COLO668 (cell line): ENCODE measurements around the gene CRYZL1.

Experiments used
- DNase-seq: peaks from one replicate; lab custom pipeline; 2025; ENCODE audit not compliant: unreplicated experiment; lab: John Stamatoyannopoulos, UW

CRYZL1 gene

GRCh38 chr21:33662046-33662445 lies 20.5 kb upstream of the CRYZL1 start:
- DNase-seq = no peak

DNA sequence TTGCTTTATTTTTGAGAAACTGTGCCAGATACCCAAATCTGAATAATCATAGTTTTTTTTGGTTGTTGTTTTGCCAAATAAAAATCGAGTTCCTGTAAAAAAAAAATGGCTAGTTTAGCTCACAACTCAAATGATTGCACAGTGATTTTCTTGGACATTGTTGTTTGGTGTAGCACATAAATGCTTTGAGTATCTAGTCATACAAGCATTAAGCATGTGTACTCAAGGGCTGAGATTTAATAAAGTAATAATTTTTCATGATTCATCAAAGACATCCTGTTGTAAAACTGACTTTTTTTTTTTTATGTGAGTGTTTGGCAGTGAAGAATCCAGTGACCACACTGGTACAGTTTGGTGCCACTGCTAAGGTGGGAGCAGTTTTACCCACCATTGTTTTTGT lies 19.6 kb upstream of the CRYZL1 start:
- DNase-seq = no peak

DNA sequence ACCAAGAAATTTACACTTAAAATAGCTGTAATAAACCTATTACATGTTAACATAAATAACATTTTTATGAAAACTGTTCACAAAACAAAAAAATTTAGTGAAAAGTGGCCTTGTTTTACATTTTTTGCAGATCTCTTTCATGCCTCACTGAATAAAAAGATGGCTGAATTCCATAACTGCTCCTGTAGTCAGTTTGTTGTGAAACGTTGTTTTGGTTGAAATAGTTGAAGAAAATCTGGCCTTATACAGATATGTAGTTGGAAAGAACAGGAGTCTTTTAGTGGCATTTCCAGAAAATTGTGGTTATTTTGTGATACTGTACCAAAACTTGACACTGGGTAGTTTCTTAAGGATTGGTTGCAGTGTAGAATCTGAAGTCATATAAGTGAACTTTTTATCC lies 18.9 kb upstream of the CRYZL1 start:
- no peak for DNase-seq

DNA sequence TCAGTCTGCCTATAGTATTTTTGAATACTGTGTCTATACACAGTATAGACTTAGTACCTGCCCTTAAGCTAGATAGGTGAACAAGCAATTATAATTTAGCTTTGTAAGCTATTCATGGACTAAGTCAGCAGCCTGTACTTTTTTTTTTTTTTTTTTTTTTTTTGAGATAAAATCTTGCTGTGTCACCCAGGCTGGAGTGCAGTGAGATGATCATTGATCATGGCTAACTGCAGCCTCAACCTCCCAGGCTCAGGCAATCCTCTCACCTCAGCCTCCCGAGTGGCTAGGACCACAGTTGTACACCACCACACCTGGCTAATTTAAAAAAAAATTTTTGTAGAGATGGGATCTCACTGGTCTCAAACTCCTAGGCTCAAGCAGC lies 18.0 kb upstream of the CRYZL1 start:
- no peak for DNase-seq

DNA sequence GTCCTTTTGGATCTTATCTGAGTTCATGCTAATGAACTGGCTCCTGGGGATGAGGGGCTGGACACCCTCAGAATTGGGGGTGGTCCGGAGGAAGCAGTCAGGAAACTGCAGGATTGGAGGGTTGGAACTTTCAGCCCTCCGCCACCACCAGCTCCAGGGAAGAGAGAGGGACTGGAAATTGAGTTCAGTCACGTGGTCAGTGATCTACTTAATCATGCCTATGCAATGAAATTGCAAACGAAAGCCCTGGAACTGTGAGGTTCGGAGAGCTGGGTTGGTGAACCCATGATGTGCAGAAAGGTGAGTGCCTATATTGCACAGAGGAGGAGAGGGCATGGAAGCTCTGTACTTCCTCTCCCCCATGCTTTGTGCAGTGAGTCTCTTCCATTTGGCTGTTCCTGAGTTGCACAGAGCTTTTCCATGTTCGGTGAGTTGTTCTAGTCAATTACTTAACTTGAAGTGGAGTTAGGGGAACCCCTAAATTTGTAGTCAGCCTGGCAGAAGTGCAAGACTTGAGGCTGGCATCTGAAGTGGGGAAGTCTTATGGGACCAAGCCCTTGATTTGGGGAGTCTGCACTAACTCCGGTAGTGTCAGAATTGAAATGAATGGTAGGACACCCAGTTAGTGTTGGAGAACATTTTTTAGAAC lies 17.5 kb upstream of the CRYZL1 start:
- no peak for DNase-seq

DNA sequence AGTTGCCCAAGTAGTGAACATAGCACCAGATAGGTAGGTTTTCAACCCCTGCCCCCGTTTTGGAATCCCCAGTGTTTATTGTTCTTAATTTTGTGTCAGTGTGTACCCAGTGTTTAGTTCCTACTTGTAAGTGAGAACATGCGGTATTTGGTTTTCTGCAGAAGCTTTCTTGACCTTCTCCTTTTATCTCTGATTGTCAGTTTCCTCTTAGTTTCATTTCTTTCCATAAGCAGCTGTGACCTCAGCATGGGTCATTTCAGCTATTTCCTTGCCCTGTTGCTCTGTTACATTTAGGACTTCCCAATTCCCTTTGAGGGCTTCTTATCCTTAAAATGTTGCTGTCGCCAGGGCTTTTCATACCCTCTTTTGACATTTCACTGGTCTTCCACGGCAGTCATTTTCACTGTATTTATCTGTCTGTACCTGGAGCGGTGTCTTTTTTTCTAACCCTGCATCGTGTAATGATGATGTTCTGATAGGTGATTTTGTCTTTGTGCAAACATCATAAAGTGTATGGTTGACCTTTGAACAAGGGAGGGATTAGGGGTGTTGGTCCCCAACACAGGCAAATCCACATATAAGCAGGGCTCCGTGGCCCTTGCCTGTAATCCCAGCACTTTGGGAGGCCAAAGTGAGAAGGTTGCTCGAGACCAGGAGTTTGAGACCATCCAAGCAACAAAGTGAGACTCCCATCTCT lies 15.7 kb upstream of the CRYZL1 start:
- DNase-seq = no peak

DNA sequence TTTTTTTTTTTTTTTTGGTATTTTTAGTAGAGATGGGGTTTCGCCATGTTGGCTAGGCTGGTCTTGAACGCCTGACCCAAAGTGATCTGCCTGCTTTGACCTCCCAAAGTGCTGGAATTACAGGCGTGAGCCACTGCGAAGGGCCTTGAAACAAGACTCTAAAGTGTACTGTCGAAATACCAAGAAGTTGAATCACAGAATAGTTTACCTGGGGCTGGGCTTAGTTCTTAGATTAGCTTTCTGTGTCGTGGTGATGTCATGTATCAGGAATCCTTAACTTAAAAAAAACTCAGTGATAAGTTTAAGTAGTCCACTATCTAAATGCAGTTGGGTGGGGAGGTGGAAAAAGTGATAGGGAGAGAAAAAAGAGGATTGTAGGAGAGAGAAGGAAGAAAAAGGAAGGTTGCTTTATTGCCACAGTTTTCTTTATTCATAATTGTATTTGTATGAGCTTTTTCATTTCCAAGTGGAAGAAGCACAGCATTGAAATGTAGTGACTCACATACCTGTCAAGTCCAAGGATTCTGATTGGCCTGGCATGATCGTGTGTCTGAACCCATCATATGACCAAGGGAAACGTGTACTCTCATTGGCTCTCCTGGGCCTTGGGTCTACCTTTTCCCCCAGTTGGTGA lies 14.2 kb upstream of the CRYZL1 start:
- no peak for DNase-seq

- no peak for DNase-seq
Observed at GRCh38 chr21:33654412-33654811, 12.9 kb upstream of the CRYZL1 start.

GRCh38 chr21:33651965-33652680 lies 10.6 kb upstream of the CRYZL1 start:
- peak; percentile 40 for DNase-seq

- no peak for DNase-seq
Observed at GRCh38 chr21:33650929-33651509, 9.5 kb upstream of the CRYZL1 start.

GRCh38 chr21:33650230-33650629 lies 8.7 kb upstream of the CRYZL1 start:
- no peak for DNase-seq

DNA sequence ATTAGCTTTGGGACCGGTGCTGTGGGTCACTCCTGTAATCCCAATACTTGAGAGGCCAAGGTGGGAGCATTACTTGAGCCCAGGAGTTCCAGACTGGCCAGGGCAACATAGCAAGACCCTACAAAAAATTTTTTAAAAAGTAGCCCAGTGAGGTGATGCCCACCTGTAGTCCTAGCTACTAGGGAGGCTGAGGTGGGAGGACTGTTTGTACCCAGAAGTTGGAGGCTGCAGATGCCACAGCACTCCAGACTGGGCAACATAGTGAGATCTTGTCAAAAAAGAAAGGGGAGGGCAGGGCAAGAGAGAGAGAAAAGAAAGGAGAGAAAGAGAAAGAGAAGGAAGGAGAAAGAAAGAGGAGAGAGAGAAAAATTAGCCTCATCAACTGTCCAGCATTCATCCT lies 7.0 kb upstream of the CRYZL1 start:
- DNase-seq = no peak

- DNase-seq = no peak
Observed at GRCh38 chr21:33647587-33647986, 6.0 kb upstream of the CRYZL1 start.

DNA sequence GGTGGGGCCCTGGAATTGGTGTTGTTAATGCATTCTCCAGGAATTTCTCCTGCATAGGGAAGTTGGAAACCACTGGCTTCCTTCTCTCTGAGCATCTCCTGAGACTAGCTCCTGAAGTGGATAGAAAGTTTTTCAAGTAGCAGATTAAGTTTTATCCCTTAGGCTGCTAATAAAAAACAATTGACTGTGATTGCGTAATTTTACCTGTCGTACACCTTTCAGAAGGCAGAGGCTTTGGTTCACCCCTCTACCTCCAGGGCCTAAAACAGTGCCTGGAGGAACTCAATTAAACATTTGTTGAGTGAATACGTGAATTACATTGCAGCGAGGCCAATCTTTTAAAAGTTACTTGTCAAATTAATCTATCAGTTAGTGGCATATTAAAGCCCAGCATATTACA lies 4.2 kb upstream of the CRYZL1 start:
- DNase-seq = no peak

GRCh38 chr21:33644383-33645074 lies 3.0 kb upstream of the CRYZL1 start:
- DNase-seq = no peak

GRCh38 chr21:33643658-33644311 lies 2.2 kb upstream of the CRYZL1 start:
- DNase-seq = no peak

DNA sequence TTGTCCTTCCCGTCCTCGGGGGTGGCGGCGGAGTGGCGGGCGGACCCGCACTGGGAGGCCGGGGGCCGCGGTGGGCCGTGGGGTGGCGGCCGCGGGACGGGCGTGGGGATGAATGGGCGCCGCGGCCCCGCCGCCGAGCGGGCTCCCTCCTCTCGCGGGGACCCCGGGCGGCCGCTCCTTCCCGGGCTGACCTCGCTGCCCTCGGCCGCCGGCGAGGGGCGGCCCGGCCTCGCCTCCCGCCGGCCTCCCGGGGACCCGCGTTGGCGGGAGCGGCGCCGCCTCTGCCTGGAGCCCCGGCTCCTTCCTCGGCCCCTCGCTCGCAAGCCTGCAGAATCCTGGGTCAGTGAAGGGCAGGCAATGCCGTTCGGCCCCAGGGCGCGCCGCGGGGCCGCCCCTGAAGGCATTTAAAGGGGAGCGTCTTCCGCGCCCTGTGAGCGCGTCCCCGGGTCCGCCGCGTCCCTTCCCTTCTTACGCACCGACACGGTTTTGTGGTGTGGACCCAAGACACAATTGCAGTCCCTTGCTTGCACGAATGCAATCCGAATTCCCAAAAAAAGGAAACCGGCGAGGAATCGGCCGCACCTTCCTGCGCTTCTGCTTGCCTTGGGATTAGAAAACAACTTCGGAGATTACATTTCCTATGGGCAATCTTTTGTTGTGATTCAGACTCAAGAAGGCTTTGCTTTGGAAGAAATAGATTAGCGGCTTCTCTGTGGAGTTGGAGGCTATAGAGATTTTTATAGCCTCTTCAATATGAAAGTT lies 1.5 kb upstream of the CRYZL1 start:
- peak; percentile 73 for DNase-seq

DNA sequence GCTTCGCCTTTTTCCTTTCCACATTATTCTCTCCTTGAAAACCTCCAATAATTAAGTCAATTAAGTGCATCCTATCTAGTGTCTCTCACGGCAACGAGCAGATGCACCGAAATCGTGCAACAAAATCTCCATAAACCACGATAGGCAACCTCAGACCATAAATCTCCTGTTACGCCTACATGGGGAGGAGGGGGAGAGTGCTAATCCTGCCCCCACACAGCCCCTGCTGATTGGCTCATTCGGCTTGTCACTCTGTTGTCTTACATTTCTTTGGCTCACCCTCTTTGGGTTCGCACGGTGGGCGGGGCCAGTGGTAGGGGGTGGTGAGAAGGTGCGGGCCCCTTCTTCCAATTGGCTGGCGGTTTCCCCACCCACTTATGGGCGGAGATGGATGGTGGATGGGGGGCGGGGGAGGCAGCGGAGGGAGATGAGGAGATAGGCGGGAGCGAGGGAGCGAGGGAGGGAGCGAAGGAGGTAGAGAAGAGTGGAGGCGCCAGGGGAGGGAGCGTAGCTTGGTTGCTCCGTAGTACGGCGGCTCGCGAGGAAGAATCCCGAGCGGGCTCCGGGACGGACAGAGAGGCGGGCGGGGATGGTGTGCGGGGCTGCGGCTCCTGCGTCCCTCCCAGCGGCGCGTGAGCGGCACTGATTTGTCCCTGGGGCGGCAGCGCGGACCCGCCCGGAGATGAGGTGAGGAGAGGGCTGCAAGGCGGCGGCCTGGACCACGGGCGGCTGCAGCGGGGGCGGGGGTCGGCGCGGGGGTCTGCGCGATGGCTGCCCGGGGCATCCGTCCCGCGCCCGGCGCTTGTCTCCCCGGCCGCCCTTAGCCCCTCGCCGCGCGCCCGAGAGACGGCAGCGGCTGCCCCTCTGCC lies 720 bp upstream of the CRYZL1 start, which contains the start of gene ITSN1:
Gene ITSN1, plus strand, starts transcription at position 475 of the 869 bp plus-strand sequence. CDS start 76,328 bp downstream, outside the sequence.
- peak; percentile 100 for DNase-seq
